Stomach (tissue), 9 donors: ENCODE data around the gene KCNK2. TPM values are rescaled to one million over a fixed set of nuclear protein-coding genes. Genes with fewer than 3 reads are reported as not detected.

ENCODE experiments used
- DNase-seq, 2 donors: peaks; one replicate each; pipeline versions ENCODE4 v3.0.0 to v3.0.0-alpha.2; 2013 to 2019
- H3K27ac ChIP-seq, 5 donors: fragments of 200-600 bp in 4 of 5; sonication (generic) in 4 of 5; one replicate each; pipeline ENCODE4 v1.5.1; 2013 to 2019; ENCODE audit warnings: mild to moderate bottlenecking in 1 of 5, moderate library complexity in 1 of 5
- H3K27me3 ChIP-seq, 3 donors: fragments of 200-600 bp; sonication (generic); one replicate each; pipeline ENCODE4 v1.5.1; 2017 to 2019; ENCODE audit warnings: mixed run types in 1 of 3
- H3K36me3 ChIP-seq, 4 donors: fragments of 200-600 bp; sonication (generic); 1 replicate in 3 of 4; 2 replicates in 1 of 4; pipeline ENCODE4 v1.5.1; 2016 to 2019
- H3K4me1 ChIP-seq, 4 donors: fragments of 200-600 bp; sonication (generic); one replicate each; pipeline ENCODE4 v1.5.1; 2016 to 2019
- H3K4me3 ChIP-seq, 4 donors: fragments of 200-600 bp; sonication (generic) in 3 of 4; one replicate each; pipeline ENCODE4 v1.5.1; 2016 to 2019; ENCODE audit warnings: mild to moderate bottlenecking in 1 of 4
- H3K9me3 ChIP-seq, 4 donors: fragments of 200-600 bp; sonication (generic); one replicate each; pipeline ENCODE4 v1.5.1; 2016 to 2019
- CTCF ChIP-seq, 7 experiments: fragments of 450-650 bp in 4 of 7; fragments of 200-600 bp in 3 of 7; sonication (generic) in 3 of 7; IDR thresholded peaks; one replicate each; pipeline ENCODE4 v1.5.1; 2016 to 2019; ENCODE audit warnings: antibody characterized with exemption in 7 of 7, control low read depth in 2 of 7, mild to moderate bottlenecking in 1 of 7
- EP300 ChIP-seq: sonication (generic); formaldehyde crosslinking; IDR thresholded peaks from one replicate; pipeline ENCODE4 v1.6.1; 2017; ENCODE audit warnings: antibody characterized with exemption
- POLR2A ChIP-seq, 4 donors: fragments of 450-650 bp; IDR thresholded peaks; one replicate each; pipeline ENCODE4 v1.6.1; 2016; ENCODE audit warnings: antibody characterized with exemption in 4 of 4, control low read depth in 2 of 4, mild to moderate bottlenecking in 1 of 4, moderate library complexity in 1 of 4
- POLR2AphosphoS5 ChIP-seq, 3 donors: sonication (generic); formaldehyde crosslinking; IDR thresholded peaks; one replicate each; pipeline ENCODE4 v1.6.1; 2016; ENCODE audit warnings: antibody characterized with exemption in 3 of 3
- WGBS, 5 donors: extraction: QIAGEN DNeasy Blood & Tissue Kit in 3 of 5; methylation state at CpG; one replicate each; pipeline versions ENCODE4 v1.1.5 to v1.1.7; 2013 to 2018; 5-methylcytosine and 5-hydroxymethylcytosine counted together
- intact Hi-C: fragments of 100-400 bp; cut with DNase I; formaldehyde crosslinking; loops from one replicate; pipeline ENCODE4 v1.15.1; 2023; ENCODE audit warnings: low total_unique reads
- polyA plus RNA-seq, 3 donors: library from polyadenylated mRNA; stranded (reverse); fragments of 200-250 nt; gene quantifications; one replicate each; pipeline ENCODE4 v1.2.3, GENCODE V29; 2013
- total RNA-seq, 5 donors: library from RNA; depleted of rRNA; stranded (reverse); fragments of >200 nt; gene quantifications; one replicate each; pipeline versions ENCODE4 v1.1.0 to v1.2.3, GENCODE V29; 2014 to 2016
- donor health status: healthy with polysubstance abuse.
- donor health status: Bipolar disorder and iron deficiency.
- donor health status: healthy.

KCNK2 gene
- total and polyA plus RNA-seq, 8 donors, result 0.40 to 48.7 (median 3.6) TPM; not detected in 2

- TF ChIP-seq POLR2A (IDR thresholded peaks at IDR 0.05) (no peak), CTCF (IDR thresholded peaks at IDR 0.05) (no peak), POLR2AphosphoS5 (IDR thresholded peaks at IDR 0.05) (no peak), EP300 (no peak)
- Histone ChIP-seq H3K27ac (no peak overlapping the region), H3K9me3 (peaks cover 0 to 8% (median 0%) of the 10 kb centered on the region in 4 donors), H3K36me3 (no peaks in the 10 kb centered on the region), H3K4me3 (no peak overlapping the region), H3K4me1 (peaks cover 0 to 6% (median 0%) of the 10 kb centered on the region in 4 donors), H3K27me3 (no peaks in the 10 kb centered on the region)
- intact Hi-C loops, result no loop called here
- no peak for DNase-seq
- 54 to 78% (median 68%) methylated on average over 1 of the region's 1 CpG for WGBS, 5 donors
Observed at GRCh38 chr1:215263636-215264035, 181.1 kb downstream of the KCNK2 start.

GRCh38 chr1:215264649-215265048, 182.1 kb downstream of the KCNK2 start:
- Histone ChIP-seq H3K4me3 (no peak overlapping the region), H3K27ac (no peak overlapping the region), H3K9me3 (peaks cover 0 to 8% (median 0%) of the 10 kb centered on the region in 4 donors), H3K4me1 (peaks cover 0 to 6% (median 0%) of the 10 kb centered on the region in 4 donors), H3K36me3 (no peaks in the 10 kb centered on the region), H3K27me3 (no peaks in the 10 kb centered on the region)
- WGBS, 5 donors, result 94 to 98% (median 97%) methylated on average over 3 of the region's 3 CpGs
- intact Hi-C loops, result no loop called here
- TF ChIP-seq POLR2AphosphoS5 (IDR thresholded peaks at IDR 0.05) (no peak), CTCF (IDR thresholded peaks at IDR 0.05) (no peak), EP300 (no peak), POLR2A (IDR thresholded peaks at IDR 0.05) (no peak)
- DNase-seq, result no peak

GRCh38 chr1:215267495-215267894, 185.0 kb downstream of the KCNK2 start:
- Histone ChIP-seq H3K27ac (no peak overlapping the region), H3K36me3 (no peaks in the 10 kb centered on the region), H3K9me3 (no peaks in the 10 kb centered on the region), H3K4me1 (peaks cover 0 to 6% (median 0%) of the 10 kb centered on the region in 4 donors), H3K27me3 (no peaks in the 10 kb centered on the region), H3K4me3 (no peak overlapping the region)
- intact Hi-C loops, result no loop called here
- TF ChIP-seq CTCF (IDR thresholded peaks at IDR 0.05) (no peak), POLR2AphosphoS5 (IDR thresholded peaks at IDR 0.05) (no peak), POLR2A (IDR thresholded peaks at IDR 0.05) (no peak), EP300 (no peak)
- 57 to 82% (median 68%) methylated on average over 1 of the region's 1 CpG for WGBS, 5 donors
- no peak for DNase-seq

- no peaks in the 10 kb centered on the region for H3K27me3 ChIP-seq
- TF ChIP-seq CTCF (IDR thresholded peaks at IDR 0.05) (no peak), EP300 (no peak), POLR2AphosphoS5 (IDR thresholded peaks at IDR 0.05) (no peak), POLR2A (IDR thresholded peaks at IDR 0.05) (no peak)
- no peak overlapping the region for H3K27ac ChIP-seq
- WGBS, 5 donors, result 56 to 74% (median 67%) methylated on average over 3 of the region's 3 CpGs
- intact Hi-C loops, result no loop called here
- H3K36me3 ChIP-seq, result no peaks in the 10 kb centered on the region
- H3K4me3 ChIP-seq, result no peak overlapping the region
- peaks cover 0 to 6% (median 0%) of the 10 kb centered on the region in 4 donors for H3K4me1 ChIP-seq
- no peaks in the 10 kb centered on the region for H3K9me3 ChIP-seq
- no peak for DNase-seq
Observed at GRCh38 chr1:215269955-215270354, 187.4 kb downstream of the KCNK2 start.
